Fibroblast of upper back skin (primary cell): ENCODE measurements around the gene ACP7.
"Not testable (repeated sequence)": the region's sequence is repeated elsewhere in the genome, so short reads cannot be mapped to it uniquely, and the experiment has no call there.

ENCODE experiments used
- DNase-seq: peaks from one replicate; pipeline ENCODE4 v3.0.0-alpha.2; 2013

The ACP7 gene

DNA sequence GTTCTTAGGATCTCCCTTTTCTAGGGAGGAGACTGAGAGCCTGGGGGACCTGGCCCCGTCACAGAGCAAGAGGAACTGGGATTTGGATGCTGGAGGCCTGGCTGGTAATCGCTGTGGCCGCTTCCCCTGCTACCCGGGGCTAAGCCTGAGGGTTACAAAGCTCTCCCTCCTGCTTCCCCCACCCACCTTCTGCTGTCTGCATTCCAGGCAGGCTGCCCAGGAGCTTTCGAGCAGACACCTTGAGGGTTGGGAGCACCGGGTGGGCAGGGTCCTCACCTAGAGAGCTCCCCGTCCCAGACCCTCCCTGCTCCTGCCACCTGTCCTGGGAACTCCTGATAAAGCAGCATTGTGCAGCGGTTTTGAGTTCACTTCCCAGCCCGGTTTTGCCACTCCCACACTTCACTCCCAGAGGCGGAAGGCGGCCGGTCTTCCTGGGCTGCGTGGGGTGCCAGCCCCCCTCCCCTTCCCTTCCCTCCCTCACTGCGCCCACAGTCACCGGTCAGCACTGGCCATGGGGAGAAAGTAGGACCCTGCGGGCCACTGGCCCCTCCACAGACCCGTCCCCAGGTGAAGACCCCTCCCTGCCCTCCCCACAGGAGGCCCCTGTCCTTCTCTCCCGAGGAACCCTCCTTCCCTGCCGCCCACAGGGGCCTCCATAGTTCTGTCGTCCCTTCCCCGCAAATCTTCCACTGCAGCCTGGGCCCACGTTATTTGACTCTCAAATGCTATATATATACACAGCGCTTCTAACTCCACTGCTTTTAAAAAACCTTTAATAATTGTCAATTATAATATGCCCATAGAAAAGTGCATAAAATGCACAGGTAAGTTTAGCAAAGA, 49.5 kb downstream of the ACP7 start:
- no peak for DNase-seq

DNA sequence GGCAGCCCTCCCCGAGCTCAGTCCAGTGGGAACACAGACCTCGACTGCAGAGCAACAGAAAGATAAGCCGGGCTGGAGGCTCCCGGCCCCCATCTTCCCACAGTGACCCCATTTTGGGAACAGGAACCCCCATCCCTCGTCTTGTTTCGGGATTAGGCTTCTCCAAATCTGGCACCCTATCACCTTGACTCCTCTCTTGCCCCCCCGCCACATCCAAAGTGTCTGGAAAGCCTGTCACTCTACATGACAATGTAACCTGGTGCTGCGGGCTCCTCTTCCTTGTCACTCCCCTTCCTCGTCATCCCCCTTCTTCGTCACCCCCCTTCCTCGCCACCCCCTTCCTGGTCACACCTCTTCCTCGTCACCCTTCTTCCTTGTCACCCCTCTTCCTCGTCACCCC, 51.5 kb downstream of the ACP7 start:
- DNase-seq, result no peak

DNA sequence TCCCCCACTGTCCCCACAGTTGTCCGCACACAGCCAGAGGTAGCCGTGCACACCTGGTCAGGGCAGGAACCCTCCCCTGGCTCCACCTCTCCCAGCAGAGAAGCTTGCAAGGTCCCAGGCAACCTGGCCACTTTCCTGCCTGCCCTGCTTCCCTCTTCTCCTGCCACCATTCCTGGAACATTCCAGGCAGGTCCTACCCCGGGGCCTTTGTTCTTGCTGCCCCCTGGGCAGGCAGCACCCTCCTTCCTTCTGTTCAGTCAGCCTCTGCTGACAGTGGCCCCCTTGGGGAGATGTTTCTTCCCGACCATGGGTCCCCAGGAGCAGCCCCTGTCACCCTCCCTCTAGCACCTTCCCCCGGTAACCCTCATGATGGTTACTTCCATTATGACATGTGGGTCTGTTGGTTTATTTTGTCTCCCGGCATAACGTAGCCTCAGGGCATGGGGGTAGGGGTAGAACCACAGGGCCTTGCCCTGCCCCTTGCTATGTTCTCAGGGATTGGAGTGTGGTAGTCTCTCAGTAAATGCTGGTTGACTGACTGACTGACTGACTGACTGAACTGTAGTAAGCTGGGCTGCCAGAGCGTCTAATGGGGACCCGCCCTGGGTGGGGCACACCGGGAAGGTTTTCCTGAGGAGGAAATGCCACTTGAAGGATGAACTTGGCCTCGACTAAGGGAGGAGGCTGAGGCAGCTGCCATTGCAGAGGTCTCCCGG, 52.2 kb downstream of the ACP7 start:
- no peak for DNase-seq

DNA sequence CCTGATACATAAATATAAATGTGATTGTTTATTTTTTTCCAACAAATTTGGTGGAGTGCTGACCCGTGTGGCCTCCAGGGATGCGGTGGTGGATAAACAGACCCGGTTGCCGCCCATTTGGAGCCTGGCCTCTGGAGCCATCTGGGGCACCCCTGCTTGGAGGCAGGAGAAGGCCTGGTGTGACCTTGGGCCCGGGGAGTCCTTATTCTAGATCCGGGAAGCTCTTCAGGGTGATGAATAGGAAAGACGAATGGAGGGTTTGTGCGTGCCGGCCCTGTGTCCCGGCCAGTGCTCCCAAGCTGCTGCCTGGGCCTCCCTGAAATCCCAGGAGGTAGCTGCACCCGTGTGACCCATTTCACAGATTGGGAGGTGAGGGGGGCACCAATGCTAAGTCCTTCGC, 53.0 kb downstream of the ACP7 start:
- DNase-seq, result no peak

DNA sequence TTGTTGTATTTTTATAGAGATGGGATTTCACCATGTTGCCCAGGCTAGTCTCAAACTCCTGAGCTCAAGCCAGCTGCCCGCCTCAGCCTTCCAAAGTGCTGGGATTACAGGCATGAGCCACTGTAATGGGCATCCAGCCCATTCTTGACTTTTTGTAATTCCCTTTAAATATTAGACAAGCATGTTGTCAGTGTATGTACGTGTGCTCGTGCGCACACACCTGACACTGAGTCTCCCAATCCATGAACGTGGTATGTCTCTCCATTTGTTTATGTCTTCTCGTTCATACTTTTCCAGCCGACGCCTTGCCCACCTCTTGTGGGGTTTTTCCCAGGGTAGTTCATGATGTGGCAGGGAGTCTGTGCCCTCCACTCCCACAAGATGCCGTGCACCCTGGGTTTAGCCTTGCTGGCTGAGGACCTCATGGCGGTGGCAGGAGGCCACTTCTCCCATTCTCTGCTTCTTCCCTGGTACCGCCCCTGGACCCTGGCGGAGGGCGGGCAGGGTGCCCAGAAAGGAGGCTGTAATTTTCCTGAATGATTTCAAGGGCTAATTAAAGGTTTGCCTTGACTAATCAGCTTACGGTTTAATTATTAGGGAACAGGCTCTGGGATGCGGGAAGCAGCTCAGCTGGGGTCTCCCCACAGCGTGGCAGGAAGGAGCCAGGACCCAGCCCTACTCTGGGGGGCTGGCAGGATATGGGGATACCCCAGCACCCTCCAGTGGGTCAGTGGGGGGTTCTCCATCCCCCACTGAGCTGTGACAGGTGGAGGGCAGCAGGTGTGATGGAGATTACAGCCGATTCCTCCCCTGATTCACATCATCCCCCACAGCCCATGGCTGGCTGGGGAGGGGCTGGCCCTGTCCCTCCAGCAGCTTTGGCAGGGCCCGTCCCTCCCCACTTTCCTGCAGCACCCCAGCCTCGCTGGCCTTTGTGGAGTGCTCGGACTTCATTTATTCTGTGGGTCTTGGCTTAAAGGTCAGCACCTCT, 54.3 kb downstream of the ACP7 start:
- no peak for DNase-seq

DNA sequence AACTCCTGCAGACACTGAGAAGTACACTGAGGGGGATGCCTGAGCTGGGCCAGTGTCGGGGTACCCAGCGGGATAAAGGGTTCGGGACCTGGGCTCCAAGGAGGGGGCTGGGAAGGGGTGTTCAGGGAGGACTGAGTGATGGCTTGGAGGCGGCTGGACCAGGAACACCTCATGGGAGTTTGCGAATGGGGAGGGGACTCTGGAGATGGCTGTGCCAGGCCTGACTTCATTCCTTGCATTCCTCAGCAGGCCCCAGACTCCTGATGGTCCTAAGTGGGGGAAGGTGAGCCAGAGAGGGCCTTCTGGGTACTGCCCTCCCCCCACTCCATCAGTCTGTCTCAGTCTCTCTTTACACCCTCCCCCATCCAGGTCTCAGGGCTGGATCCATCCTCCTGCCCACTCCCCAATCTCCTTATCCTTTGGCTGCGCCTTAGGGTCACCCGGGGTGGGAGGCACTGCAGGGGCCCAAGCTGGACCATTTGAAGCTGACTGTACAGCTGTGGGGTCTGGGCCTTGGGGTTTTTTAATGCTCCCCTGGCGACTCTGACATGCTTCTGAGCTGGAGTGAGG, 55.2 kb downstream of the ACP7 start:
- DNase-seq, result peak; percentile 58

DNA sequence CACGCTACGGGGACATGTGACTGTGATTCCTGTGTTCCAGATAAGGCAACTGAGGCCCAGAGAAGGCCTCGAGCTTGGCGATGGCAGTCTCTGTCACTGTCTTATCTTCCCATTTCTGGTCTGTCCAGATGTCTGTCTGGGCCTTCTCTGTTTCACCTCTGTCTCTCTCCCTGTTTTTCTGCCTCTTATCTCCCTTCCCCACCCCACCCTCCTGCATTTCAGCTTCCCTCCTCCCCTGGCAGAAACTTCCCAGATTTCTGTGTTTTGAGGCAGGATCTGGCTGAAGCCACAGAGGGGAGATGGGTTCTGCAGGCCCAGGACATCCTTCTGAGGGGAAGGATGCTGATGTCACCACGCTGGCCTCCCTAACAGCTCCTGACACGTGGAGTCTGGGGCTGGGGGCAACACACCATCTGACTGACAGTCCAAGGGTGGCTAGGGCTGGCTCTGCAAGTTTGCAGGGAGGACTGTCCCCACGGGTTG, 55.8 kb downstream of the ACP7 start:
- no peak for DNase-seq

DNA sequence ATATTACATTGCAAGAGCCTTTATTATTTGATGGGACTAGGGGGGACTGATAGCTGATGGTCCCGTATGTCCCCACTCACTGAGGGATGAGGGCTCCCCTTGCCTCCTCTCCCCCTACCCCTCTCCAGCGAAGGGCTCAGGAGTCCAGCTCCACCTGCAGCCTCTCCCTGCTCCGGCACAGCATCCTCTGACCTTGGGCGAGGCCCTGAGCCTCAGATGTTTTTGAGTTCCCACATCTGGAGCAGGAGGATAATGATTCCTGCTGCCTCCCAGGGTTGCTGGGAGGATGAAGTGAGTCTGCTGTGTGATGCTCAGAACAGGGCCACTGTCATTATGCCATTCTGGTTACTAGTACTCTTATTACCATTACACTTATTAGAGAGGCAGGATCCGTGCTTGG, 56.4 kb downstream of the ACP7 start:
- DNase-seq, result no peak

DNA sequence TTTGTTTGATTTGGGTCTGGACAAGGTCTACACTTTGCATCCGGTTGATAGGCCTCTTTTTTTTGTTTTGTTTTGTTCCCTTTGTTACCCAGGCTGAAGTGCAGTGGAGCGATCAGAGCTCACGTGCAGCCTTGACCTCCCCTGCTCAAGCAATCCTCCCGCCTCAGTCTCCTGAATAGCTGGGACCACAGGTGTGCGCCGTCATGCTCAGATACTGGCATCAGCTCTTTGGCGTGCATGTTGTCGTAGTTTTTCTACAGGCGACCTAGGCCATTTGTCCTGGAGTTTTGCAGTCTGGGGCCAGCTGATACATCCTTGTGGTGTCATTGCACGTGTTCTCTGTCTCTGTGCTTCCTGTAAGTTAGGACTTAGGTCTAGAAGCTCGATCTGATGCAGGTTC, 57.8 kb downstream of the ACP7 start:
- no peak for DNase-seq

DNA sequence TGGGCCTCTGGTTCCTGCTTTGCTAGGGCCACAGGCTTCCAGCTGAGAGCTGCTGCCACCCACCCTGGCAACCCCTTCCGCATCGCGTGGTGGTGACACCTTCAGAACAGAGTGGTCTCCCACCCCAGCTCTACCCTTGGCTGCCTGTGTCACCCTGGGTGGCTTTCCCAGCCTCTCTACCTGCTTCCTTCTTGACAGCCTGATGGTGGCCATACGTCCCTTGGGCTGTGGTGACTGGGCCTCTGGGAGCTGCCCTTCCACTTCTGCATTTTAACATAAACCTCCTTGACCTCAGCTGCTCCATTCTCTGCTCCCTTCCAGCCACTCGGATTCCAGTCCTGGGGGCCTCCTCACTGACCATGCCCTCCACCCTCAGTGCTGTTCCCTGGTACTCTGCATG, 58.5 kb downstream of the ACP7 start:
- no peak for DNase-seq

DNA sequence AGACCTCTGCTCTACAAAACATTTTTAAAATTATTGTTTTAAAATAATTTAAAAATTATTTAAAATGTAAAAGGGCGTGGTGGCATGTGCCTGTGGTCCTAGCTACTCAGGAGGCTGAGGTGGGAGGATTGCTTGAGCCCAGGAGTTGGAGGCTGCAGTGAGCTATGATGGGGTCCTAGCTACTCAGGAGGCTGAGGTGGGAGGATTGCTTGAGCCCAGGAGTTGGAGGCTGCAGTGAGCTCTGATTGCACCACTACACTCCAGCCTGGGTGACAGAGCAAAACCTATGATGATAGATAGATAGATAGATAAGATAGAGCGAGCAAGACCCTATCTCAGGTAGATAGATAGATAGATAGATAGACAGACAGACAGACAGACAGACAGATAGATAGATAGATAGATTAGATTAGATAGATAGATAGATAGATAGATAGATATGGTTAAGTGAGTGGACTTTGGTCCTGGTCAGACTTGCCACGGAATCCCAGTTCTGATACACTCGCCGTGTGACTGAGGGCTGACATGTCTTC, 59.7 kb downstream of the ACP7 start:
- not testable (repeated sequence) for DNase-seq

DNA sequence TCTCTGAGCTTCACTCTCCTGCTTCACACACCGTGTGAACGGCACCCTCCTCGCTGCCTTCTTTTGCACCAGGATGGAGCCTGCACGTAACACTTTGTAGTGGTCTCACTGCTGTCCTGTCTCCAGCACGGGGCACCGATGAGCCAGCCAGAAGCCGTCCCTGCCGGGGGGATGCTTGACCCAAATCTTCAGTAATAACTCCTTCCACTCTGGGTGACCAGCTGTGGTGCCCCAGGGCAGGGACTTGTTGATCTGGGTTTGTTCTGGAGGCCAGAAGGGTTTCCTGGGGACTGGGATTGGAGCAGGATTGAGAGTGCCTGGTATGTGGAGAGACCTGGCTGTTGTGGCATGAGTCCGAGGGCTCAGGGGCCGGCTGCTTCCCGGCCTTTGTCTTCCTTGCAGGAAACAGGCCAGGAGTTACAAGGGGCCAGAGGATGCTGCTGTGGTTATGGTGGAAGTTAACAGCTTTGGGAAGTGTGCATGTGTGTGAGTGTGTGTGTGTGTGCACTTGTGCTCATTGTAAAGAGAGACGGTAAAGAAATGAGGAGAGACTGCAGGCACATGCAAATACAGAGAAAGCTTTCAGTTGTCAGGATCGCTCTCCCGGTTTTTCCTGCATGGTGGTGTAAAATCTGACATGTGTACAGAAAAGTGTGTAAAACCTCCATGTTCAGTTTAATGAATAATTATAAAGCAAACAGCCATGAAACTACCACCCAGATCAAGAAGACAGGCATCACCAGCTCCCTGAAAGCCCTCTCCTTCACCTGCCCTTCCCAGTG, 60.3 kb downstream of the ACP7 start:
- DNase-seq, result peak; percentile 25

DNA sequence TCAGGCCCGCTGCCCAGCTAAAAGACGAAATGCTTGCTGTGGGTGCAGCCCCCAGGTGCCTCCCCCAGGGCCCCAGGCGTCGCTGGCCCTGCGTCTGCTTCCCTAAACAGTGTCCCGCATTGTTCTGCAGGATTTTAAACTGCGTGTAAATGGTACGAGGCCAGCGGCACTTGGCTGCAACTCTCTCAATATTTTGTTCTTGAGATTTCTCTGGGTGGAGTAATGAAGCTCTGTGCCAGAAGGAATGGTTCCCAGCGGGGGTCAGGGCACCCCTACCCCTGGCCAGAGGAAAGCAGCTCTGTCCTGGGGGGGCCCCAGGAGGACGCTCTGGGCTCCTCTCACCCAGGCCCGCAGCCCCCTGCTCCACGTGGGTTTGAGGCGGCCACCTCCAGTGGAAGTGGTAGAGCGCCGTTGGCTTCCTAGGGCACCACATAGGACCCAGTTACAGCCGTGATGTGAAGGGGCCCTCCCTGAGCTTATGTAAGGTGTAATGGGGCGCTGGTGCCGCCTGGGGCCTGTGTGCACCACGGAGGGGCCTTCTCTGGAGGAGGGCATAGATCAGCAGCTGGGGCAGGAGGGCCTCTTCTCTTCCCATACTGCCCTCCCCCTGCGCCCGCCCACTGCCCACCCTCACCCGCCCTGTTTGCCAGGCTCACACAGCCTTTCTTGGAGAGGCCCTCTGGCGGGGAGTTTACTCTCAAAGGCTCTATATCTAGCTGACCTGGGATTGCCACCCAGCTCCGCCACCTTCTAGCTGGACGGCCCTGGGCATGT, 61.2 kb downstream of the ACP7 start:
- DNase-seq, result no peak

DNA sequence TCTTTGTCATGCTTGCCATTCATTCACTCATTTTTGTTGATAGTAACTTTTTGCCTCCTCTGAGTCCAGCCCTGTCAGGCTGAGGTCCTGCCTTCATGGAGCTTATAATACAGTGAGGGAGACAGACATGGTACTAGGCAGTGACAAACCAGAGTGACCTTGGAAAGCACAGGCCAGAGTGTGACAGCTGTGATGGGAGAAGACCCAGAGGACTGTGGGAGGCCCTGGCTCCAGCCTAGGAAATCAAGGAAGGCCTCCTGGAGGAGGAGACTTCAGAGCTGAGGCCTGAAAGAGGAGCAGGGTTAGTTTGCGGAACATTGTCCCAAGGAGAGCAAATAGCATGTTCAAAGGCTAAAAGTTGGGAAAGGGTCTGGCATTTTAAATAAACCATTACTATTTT, 61.9 kb downstream of the ACP7 start:
- DNase-seq, result no peak

DNA sequence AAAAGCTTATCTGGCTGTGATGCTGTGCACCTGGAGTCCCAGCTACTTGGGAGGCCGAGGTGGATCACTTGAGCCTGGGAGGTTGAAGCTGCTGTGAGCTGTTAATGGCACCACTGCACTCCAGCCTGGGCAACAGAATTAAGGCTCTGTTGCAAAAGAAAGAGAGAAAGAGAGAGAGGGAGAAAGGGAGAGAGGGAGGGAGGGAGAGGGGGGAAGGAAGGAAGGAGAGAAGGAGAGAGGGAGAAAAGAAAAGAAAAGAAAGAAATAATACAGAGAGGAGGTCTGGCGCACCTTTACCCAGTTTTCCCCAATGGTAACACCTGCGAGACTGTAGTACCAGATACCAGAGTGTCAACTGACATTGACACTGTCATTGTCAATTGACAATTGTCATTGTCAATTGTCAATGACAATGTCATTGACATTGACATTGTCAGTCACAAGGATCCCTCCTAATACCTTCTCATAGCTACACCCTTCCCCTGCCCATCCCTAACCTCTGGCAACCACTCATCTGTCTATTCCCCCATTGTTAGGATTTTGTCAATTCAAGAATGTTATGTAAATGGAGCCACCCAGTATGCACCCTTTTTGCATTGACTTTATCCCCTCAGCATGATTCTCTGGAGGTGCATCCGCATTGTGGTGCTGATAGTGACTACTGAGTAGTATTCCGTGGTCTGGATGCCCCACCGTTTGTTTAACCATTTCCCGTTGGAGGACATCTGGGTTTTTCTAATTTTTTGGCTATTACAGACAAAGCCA, 62.7 kb downstream of the ACP7 start:
- no peak for DNase-seq

DNA sequence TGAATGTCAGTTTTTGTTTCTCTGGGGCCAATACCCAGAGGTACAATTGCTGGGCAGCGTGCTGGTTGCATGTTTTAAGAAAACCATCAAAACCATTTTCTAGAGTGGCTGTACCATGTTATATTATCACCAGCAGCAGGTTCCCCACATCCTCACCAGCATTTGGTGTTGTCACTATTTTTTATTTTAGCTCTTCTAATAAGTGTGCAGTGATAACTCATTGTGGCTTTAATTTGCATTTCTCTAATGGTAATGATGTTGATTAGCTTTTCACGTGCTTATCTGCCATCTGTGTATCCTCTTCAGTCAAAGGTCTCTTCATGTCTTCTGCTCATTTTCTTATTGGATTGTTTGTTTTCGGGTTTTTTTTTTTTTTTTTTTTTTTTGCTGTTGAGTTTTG, 63.3 kb downstream of the ACP7 start:
- DNase-seq, result no peak

DNA sequence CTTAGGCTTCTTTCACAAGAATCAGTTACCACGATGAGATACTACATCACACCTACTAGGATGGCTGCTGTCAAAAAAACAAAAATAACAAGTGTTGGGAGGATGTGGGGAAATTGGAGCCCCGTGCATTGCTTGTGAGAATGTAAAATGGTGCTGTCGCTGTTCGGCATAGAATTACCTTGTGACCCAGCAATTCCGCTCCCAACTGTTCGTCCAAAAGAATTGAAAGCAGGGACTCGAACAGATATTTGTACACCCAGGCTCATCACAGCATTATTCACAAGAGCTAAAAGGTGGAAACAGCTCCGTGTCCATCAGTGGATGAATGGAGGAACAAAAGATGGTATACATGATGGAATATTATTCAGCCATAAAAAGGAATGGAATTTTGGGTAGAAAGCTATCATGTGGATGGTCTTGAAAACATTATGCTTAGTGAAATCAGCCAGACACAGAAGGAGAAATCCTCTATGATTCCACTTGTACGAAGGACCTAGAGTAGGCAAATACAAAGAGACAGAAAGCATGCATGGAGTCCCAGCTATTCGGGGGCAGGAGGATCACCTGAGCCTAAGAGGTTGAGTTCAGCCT, 64.9 kb downstream of the ACP7 start:
- no peak for DNase-seq

DNA sequence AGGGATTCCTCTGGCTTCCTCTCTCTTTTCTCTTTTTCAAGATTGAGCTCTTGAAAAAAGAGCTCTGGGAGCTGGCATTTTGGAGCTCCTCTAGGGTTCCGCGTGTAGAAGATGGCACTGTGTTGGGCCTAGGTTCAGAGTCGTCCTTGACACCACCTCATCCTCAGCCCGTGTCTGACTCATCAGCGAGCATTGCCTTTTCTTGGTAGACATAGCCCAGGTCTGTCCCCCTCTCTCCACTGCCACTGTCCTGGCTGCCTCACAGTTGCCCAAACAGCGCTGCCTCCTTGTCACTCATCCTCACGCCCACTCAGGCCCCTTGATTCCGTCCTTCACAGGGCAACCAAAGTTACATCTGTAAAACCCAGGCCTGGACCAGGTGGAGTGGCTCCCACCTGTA, 66.1 kb downstream of the ACP7 start:
- no peak for DNase-seq

DNA sequence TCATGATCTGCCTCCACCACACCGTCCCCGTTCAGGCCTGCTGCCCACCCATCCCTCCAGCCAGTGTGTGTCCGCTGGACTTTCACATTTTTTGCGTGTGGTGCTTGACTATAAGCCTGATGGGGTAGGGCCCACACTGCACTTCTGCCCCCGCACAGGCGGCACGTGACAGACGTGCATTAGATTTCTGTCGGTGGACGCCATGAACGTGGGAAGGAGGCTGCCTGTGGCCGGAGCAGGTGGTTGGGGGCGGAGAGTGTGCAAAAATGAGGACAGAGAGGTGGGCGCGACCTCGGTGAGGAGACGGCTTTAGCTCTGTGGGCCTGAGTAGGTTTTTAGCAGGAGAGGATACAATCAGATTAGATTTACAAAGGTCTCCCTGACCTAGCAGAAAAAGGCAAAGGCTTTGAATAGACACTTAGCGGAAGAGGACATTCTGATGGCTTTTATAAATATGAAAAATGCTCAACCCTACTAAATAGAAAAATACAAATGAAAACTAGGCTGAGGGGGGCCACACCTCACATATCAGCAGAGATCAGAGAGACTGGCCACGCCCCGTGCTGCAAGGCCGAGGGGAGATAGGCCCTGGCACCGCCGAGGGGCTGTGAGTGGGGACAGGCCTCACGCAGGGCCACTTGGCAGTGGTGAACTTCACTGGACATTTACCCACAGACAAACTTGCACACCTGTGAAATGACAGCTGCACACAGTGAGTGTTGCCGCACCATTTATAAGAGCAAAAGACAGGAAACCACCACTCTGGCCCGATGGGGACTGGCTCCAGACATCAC, 66.8 kb downstream of the ACP7 start:
- no peak for DNase-seq
